Glomerular visceral epithelial cell (primary cell): ENCODE results near the gene ACTR1A.
"Not testable (repeated sequence)": the region's sequence is repeated elsewhere in the genome, so short reads cannot be mapped to it uniquely, and the experiment has no call there.

Experiments
- DNase-seq: peaks from one replicate; pipeline ENCODE4 v3.0.0-alpha.2; 2016; ENCODE audit errors: extremely low spot score

Gene ACTR1A

GRCh38 chr10:102502337-102503151 lies at the start of gene ACTR1A:
TSS of gene ACTR1A (minus strand) at chr10:102502712. CDS start at chr10:102502647, 65 bp downstream.
- peak; percentile 100 for DNase-seq

DNA sequence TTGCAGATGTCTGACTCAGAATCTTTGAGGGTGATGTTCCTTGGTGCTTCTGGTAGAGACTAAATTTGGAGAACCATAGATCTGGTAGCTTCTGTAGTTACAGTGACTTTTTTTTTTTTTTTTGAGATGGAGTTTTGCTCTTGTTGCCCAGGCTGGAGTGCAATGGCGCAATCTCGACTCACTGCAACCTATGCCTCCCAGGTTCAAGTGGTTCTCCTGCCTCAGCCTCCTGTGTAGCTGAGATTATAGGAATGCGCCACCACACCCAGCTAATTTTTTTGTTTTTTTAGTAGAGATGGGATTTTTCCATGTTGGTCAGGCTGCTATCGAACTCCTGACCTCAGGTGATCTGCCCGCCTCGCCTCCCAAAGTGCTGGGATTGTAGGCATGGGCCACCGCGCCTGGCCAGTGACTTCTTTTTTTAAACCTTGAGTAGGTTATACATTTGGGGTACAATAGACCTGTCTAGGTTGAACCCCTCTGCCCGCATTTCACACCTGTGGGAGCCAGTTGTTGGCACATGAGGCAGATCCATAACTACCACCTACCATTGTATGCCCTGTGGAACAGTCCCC lies 48.2 kb upstream of the ACTR1A start:
- DNase-seq: no peak

DNA sequence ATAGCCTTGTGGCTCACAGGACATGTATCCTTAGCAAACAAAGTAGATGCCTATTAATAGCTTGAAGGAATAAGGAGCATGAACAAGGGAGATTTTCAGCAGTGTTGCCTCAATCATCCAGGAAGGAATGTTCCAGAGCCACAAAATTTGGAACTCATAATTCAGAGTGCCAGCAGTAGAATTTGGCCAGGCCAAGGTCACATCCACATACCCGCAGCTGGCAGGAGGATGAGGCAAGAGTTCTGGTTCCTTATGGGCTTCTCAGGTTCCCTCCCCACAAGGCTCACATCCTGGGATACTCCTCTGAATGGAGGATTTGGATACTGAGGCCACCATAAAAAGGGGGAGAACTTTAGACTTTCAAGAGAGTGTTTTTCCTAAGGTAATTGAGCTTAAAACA lies 47.0 kb upstream of the ACTR1A start:
- DNase-seq: no peak

GRCh38 chr10:102546606-102547320 lies 44.3 kb upstream of the ACTR1A start:
- DNase-seq: no peak

- DNase-seq: no peak
Observed at GRCh38 chr10:102545997-102546396, 43.5 kb upstream of the ACTR1A start.

GRCh38 chr10:102545265-102545871 lies 42.9 kb upstream of the ACTR1A start:
- no peak for DNase-seq

DNA sequence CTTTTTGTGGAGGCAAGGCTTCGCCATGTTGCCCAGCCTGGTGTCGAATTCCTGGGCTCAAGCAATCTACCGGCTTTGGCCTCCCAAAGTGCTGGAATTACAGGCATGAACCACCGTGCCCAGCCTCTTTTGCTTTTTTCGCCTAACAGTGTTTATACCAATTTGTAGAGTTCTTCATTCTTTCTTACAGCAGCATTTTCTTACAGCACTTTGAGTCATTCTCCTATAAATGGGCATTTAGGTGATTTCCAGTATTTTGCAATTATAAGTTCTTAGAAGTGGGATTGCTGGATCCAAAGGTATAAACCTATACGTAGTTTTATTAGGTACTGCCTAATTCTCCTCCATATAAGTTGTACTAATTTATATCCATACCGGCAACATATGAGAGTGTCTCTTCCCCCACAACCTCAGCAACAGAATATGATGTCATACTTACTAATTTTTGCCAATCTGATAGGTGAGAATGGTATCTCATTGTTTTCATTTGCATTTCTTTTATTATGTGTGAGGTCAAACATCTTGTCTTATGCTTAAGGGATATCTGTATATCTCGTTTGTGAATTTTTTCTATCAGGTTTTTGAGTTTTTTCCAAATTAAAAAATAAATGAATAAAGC lies 40.4 kb upstream of the ACTR1A start:
- peak; percentile 11 for DNase-seq

DNA sequence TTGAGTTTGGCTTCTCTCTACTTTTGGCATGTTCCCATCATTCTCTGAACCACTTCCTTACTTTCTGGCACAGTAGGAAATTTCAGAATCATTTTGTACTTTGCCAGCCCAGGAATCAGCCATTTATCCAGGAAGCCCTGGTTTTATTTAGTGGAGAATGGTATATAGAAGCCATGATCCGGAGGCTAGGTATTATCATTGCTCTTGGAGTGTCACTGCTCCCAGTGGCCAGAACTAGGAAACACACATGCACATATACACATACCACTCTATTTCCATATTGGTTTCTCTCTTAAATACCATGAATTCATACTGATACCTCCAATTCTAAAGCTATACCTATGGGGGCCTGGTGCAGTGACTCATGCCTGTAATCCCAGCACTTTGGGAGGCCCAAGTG lies 37.5 kb upstream of the ACTR1A start:
- peak; percentile 31 for DNase-seq

DNA sequence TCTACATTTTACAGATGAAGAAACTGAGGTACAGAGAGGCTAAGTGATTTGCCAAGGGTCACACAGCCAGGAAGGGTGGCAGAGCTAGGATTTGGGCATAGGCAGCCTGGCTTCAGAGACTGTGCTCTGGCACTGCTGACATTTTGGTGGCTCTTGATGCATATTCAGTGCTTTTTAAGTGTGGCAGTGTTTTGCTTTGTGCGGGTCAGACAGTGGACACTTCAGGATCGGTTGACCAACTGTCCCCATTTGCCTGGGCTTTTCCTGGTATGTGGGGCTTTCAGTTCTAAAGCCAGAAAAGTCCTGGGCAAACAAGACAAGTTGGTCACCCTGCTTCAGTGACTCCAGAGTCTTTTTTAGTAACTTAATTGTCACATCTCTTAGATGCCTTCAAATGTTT lies 36.3 kb upstream of the ACTR1A start:
- no peak for DNase-seq

- no peak for DNase-seq
Observed at GRCh38 chr10:102537948-102538347, 35.4 kb upstream of the ACTR1A start.

DNA sequence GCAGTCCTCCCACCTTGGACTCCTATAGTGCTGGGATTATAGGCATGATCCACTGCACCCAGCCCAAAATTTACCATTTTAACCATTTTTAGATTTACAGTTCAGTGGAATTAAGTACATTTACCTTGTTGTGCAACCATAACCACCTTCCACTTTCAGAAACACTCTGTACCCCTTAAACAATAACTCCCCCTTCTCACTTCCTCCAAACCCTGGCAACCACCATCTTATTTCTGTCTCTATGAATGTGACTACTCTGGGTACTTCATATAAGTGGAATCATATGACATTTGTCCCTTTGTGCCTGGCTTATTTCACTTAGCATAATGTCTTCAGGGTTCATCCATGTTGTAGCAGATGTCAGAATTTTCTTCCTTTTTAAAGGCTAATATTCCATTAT lies 34.9 kb upstream of the ACTR1A start:
- no peak for DNase-seq

GRCh38 chr10:102535481-102536147 lies 33.1 kb upstream of the ACTR1A start:
- DNase-seq: no peak

DNA sequence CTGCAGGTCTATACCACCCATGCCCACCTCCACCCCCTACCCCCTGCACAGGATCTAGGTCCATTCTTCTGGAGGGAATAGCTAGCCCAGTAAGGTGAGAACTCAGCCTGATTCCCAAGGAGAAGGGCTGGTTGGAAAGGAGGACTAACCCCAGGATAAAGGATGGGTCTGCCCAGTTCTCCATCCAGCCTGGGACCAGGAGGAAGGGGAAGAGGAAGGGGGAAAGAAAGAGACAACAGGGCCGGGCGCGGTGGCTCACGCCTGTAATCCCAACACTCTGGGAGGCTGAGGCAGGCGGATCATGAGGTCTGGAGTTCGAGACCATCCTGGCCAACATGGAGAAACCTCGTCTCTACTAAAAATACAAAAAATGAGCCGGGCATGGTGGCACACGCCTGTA lies 32.5 kb upstream of the ACTR1A start:
- not testable (repeated sequence) for DNase-seq

GRCh38 chr10:102534333-102534732 lies 31.8 kb upstream of the ACTR1A start:
- DNase-seq: no peak

DNA sequence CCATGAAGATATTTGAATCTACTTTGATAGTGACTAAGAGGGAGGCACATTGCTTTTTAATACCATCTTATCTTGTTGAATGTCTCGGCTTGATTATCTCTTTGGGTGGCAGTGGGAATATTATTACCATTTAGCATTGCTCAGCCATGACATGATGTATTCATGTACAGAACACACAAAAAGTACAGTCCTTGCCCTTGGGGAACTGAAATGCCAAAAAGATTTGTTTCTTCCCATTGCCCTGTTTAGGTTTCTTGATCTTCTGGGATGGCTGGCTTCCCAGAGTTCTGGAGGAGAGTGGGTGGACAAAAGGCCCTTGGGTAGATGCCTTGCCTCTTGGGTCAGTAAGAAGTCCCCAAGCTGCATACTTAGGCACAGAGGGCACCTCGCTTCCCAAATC lies 25.0 kb upstream of the ACTR1A start:
- no peak for DNase-seq

DNA sequence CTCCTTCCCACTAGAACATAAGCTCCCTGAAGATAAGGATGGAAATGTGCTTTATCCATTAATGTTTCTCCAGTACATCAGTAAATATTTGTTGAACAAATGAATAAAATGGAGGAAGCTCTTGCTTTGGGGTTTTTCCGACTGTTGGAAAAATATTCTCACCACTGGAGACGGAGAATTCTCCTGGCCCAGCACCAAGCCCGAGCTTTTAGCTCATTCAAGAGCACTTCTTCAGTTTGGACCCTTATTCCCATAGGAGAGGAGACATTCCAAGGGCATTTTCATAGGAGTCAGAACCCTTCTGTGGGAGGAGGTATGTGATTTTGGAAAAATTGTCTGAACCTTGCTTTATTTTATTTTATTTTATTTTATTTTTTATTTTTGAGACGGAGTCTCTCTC lies 22.2 kb upstream of the ACTR1A start:
- no peak for DNase-seq

GRCh38 chr10:102523250-102524029 lies 20.9 kb upstream of the ACTR1A start:
- DNase-seq: peak; percentile 42

GRCh38 chr10:102522874-102523249 lies 20.4 kb upstream of the ACTR1A start:
- DNase-seq: no peak

GRCh38 chr10:102519246-102519825 lies 16.8 kb upstream of the ACTR1A start:
- DNase-seq: peak; percentile 30

DNA sequence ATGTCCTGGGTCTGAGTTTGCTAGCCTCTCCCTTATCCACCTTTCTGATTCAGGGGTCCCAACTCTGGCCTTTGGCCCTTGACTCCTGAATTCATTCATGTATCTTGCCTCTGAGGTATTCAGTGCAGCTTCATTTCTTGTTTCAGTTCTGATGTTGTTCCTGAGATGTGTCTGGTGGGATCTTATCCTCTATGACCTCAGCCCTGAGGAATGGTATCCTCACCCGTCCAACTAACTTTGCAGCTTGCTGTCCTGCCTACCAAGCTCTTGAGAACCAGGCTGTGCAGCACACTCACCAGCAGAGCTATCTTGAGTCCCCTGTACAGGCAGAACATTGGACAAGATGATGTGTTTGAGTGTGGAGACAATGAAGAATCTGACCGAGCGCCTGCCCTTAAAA lies 15.0 kb upstream of the ACTR1A start:
- peak; percentile 72 for DNase-seq
